Spleen (tissue), 13 donors: Measurements from ENCODE around the gene ATL1. TPM values are rescaled to one million over a fixed set of nuclear protein-coding genes. Genes with fewer than 3 reads are reported as not detected.

ENCODE experiments used
- DNase-seq: peaks from one replicate; pipeline ENCODE4 v3.0.0-alpha.2; 2020
- H3K27ac ChIP-seq, 8 donors: fragments of 200-600 bp; sonication (generic) in 7 of 8; 1 replicate in 4 of 8; 2 replicates in 4 of 8; pipeline versions ENCODE4 v1.5.0 to v1.8.0; 2016 to 2021; ENCODE audit warnings: inconsistent platforms in 4 of 8, mild to moderate bottlenecking in 4 of 8, moderate library complexity in 1 of 8
- H3K27me3 ChIP-seq, 7 donors: fragments of 200-600 bp; sonication (generic) in 6 of 7; replicated peaks in 1 of 7; 1 replicate in 4 of 7; 2 replicates in 3 of 7; pipeline versions ENCODE4 v1.5.0 to v1.8.0; 2016 to 2021; ENCODE audit warnings: inconsistent platforms in 3 of 7, mild to moderate bottlenecking in 1 of 7
- H3K36me3 ChIP-seq, 6 donors: fragments of 200-600 bp; sonication (generic) in 5 of 6; 1 replicate in 4 of 6; 2 replicates in 2 of 6; pipeline versions ENCODE4 v1.5.0 to v1.8.0; 2016 to 2021; ENCODE audit warnings: inconsistent platforms in 2 of 6
- H3K4me1 ChIP-seq, 6 donors: fragments of 200-600 bp; sonication (generic) in 5 of 6; 1 replicate in 3 of 6; 2 replicates in 3 of 6; pipeline versions ENCODE4 v1.5.0 to v1.8.0; 2016 to 2021; ENCODE audit warnings: inconsistent platforms in 3 of 6
- H3K4me3 ChIP-seq, 8 donors: fragments of 200-600 bp; sonication (generic) in 7 of 8; 1 replicate in 4 of 8; 2 replicates in 4 of 8; pipeline versions ENCODE4 v1.5.0 to v1.8.0; 2016 to 2021; ENCODE audit warnings: inconsistent platforms in 4 of 8, mild to moderate bottlenecking in 4 of 8, moderate library complexity in 2 of 8
- H3K9me3 ChIP-seq, 8 donors: fragments of 200-600 bp; sonication (generic) in 7 of 8; 1 replicate in 4 of 8; 2 replicates in 4 of 8; pipeline versions ENCODE4 v1.5.0 to v1.8.0; 2016 to 2021; ENCODE audit warnings: inconsistent platforms in 4 of 8
- POLR2A ChIP-seq, 3 donors: fragments of 450-650 bp; IDR thresholded peaks; one replicate each; pipeline ENCODE4 v1.5.1; 2017; ENCODE audit warnings: antibody characterized with exemption in 3 of 3, mild to moderate bottlenecking in 1 of 3
- POLR2AphosphoS5 ChIP-seq, 3 donors: sonication (generic); formaldehyde crosslinking; IDR thresholded peaks; one replicate each; pipeline ENCODE4 v1.5.1; 2017; ENCODE audit warnings: antibody characterized with exemption in 3 of 3
- WGBS, 5 donors: extraction: QIAGEN DNeasy Blood & Tissue Kit in 3 of 5; methylation state at CpG; one replicate each; pipeline versions ENCODE4 v1.1.5 to v1.1.7; 2013 to 2018; 5-methylcytosine and 5-hydroxymethylcytosine counted together
- intact Hi-C: fragments of 100-400 bp; cut with DNase I; formaldehyde crosslinking; loops from one replicate; pipeline ENCODE4 v1.15.0; 2023; ENCODE audit warnings: low total_unique reads
- long read RNA-seq, 2 donors: transcript quantifications; one replicate each; lab custom pipeline, GENCODE V29; 2026
- polyA plus RNA-seq, 3 donors: library from polyadenylated mRNA; stranded (reverse); fragments of 200-250 nt; gene quantifications; one replicate each; pipeline ENCODE4 v1.2.1, GENCODE V29; 2013
- total RNA-seq, 7 donors: library from RNA; depleted of rRNA in 3 of 7; stranded (reverse); fragments of >200 nt in 3 of 7; fragmentation: NEBNext Ultra II Directional in 4 of 7; extraction: Animal tissue kit (Norgen Biotek cat#: 25700) in 4 of 7; gene quantifications; one replicate each; pipeline versions ENCODE4 v1.1.0 to v1.2.1, GENCODE V29; 2016 to 2021
- TF ChIP-seq, protein P1 (sequence below), 11 experiments: fragments of 200-600 bp in 7 of 11; fragments of 450-650 bp in 4 of 11; sonication (generic) in 4 of 11; IDR thresholded peaks in 8 of 11; conservative IDR thresholded peaks in 3 of 11; 1 replicate in 7 of 11; 2 replicates in 4 of 11; pipeline versions ENCODE4 v1.4.0 to v1.8.0; 2016 to 2021; ENCODE audit warnings: antibody characterized with exemption in 11 of 11, inconsistent platforms in 4 of 11, mild to moderate bottlenecking in 1 of 11
- donor health status: healthy with polysubstance abuse.
- donor health status: DM: no; HTN: no; CAD: no; lungs with moderate emphysema.
- donor health status: DM: no; HTN: no; CAD: no.
- donor health status: Bipolar disorder and iron deficiency.
- donor health status: healthy.
- donor health status: DM: no; HTN: no; CAD: no.
- donor health status: DM: yes; HTN: yes; CAD: no.

ATL1 gene
- total RNA-seq: 1 to 10 TPM; 1.0 to 3.2 (median 1.7) TPM
- polyA plus RNA-seq: 1 to 10 TPM in 2 of 3 donors, under 1 TPM in 1; 0.91 to 1.4 (median 1.3) TPM
- long read RNA-seq, donor 1, partial matches to known transcripts: 0 of 1 reads
- long read RNA-seq, donor 1, other reads (novel, unspliced or antisense): 0 of 1 reads
- long read RNA-seq, donor 2: 0 reads

DNA sequence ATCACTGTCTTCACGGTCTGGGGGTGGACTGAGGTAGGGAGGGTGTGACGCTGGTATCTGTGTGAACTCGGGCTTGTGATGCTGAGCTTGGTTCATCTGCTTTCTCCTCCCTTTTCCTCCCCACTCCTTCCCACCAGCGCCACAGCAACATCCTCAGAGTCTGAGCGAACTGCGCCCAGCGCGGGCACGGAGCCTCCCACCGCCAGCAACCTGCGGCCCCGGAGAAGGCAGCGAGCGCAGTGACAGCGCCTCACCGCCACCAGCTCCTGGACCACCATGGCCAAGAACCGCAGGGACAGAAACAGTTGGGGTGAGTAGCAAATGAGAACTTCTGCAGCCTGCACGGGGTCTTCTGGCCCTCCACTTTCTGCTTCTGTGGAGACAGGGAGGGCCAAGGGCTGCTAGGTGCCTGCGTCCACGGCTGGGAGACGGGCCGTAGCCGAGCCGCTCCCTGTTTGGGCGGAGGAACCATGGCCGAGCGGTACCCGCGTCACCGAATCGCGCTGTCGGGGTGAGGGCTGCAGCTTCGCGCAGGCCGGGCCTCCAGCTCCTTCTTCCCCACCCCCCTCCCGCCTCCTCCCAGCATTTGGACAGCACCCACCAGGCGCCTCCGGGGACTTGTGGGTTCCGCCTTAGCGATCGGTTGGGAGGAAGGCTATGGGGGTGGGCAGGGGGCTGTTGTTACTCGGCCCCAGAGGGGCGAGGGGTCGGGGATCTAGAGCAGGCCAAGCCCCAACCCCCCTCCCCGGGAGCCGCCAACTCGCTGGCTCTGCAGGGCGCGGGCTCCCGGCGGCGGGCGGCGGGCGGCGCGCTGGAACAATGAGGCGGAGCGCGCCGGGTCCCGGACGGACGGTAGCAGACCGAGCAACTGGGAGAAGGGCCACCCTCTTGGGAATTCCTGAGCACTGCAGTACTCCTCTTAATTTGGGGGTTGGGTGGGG, at the start of gene ATL1:
TSS of gene ATL1 (plus strand) at position 156 of the 941 bp plus-strand sequence. CDS start at position 277, 121 bp downstream.
- intact Hi-C loops: no loop called here
- TF ChIP-seq POLR2A (IDR thresholded peaks at IDR 0.05) (no peak), POLR2AphosphoS5 (IDR thresholded peaks at IDR 0.05) (peak in 2 of 3 donors; percentile 51 to 55)
- TF ChIP-seq, protein P1, sequence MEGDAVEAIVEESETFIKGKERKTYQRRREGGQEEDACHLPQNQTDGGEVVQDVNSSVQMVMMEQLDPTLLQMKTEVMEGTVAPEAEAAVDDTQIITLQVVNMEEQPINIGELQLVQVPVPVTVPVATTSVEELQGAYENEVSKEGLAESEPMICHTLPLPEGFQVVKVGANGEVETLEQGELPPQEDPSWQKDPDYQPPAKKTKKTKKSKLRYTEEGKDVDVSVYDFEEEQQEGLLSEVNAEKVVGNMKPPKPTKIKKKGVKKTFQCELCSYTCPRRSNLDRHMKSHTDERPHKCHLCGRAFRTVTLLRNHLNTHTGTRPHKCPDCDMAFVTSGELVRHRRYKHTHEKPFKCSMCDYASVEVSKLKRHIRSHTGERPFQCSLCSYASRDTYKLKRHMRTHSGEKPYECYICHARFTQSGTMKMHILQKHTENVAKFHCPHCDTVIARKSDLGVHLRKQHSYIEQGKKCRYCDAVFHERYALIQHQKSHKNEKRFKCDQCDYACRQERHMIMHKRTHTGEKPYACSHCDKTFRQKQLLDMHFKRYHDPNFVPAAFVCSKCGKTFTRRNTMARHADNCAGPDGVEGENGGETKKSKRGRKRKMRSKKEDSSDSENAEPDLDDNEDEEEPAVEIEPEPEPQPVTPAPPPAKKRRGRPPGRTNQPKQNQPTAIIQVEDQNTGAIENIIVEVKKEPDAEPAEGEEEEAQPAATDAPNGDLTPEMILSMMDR (IDR thresholded peaks at IDR 0.05 in 8 of 11, conservative IDR thresholded peaks at IDR 0.05 in 3 of 11): no peak
- peak within 1 kb of the TSS; percentile 39 to 87 (median 68) for H3K4me3 ChIP-seq
- H3K27me3 ChIP-seq: peaks cover 0 to 40% (median 16%) of the 10 kb centered on the region in 7 donors
- H3K27ac ChIP-seq: peak within 1 kb of the TSS in 7 of 8 donors; percentile 26 to 76 (median 71)
- 0 to 1% (median 1%) methylated on average over 51 to 66 of the region's 66 CpGs for WGBS, 5 donors
- DNase-seq: peak; percentile 86
- no peaks in the 10 kb centered on the region for H3K36me3 ChIP-seq
- H3K9me3 ChIP-seq: no peaks in the 10 kb centered on the region
- H3K4me1 ChIP-seq: peaks cover 9 to 25% (median 18%) of the 10 kb centered on the region in 6 donors

DNA sequence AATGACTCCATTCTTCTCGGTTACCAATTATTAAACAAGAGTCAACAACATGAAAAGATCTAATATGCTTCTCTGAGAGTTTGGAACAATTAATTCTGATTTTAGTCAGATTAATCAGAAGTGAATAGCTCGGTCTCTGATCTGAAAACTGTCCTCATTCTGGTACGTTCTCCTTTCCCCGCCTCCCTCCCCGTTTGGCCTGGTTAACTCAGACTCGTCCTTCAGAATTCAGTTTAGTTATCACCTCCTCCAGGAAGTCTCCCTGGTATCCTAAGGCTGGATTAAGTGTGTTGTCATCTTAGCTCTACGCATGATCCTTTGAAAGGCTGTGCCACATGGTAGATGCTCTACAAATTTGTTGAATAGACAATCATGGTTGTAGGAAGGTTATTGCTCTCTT, 49.8 kb upstream of the ATL1 start:
- TF ChIP-seq POLR2A (IDR thresholded peaks at IDR 0.05) (no peak), POLR2AphosphoS5 (IDR thresholded peaks at IDR 0.05) (no peak)
- TF ChIP-seq, protein P1 (IDR thresholded peaks at IDR 0.05 in 8 of 11, conservative IDR thresholded peaks at IDR 0.05 in 3 of 11): no peak
- H3K4me1 ChIP-seq: peaks cover 0 to 6% (median 0%) of the 10 kb centered on the region in 6 donors
- DNase-seq: no peak
- WGBS, 5 donors: 93 to 95% (median 95%) methylated on average over 7 of the region's 7 CpGs
- peaks cover 0 to 8% (median 0%) of the 10 kb centered on the region in 6 donors for H3K36me3 ChIP-seq
- H3K9me3 ChIP-seq: no peaks in the 10 kb centered on the region
- H3K27me3 ChIP-seq: no peaks in the 10 kb centered on the region
- H3K27ac ChIP-seq: no peak overlapping the region
- intact Hi-C loops: no loop called here
- H3K4me3 ChIP-seq: no peak overlapping the region

DNA sequence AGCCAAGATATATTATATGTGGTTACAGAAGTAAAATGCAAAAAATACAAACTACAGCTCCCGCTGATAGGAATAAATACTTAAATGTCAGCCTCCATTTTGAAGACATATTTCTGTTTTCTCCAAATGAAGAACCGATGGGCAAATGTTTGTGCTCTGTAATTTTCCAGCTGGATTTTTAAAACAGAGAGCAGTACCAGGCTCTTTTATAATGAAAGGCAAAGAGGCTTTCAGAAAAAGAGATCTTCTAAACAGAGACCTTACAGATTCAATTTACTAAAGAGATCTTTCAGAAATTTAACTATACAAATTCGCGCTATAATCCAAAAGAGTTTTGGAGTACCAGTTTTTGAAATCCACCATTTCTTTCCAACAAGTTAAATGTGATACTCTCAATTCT, 47.5 kb upstream of the ATL1 start:
- Histone ChIP-seq H3K9me3 (no peaks in the 10 kb centered on the region), H3K4me3 (no peak overlapping the region), H3K27ac (no peak overlapping the region), H3K27me3 (no peaks in the 10 kb centered on the region), H3K36me3 (peaks cover 0 to 15% (median 0%) of the 10 kb centered on the region in 6 donors), H3K4me1 (peaks cover 0 to 20% (median 0%) of the 10 kb centered on the region in 6 donors)
- TF ChIP-seq POLR2A (IDR thresholded peaks at IDR 0.05) (no peak), POLR2AphosphoS5 (IDR thresholded peaks at IDR 0.05) (no peak)
- TF ChIP-seq, protein P1 (IDR thresholded peaks at IDR 0.05 in 8 of 11, conservative IDR thresholded peaks at IDR 0.05 in 3 of 11): no peak
- 96 to 98% (median 97%) methylated on average over 4 of the region's 4 CpGs for WGBS, 5 donors
- intact Hi-C loops: no loop called here
- no peak for DNase-seq

DNA sequence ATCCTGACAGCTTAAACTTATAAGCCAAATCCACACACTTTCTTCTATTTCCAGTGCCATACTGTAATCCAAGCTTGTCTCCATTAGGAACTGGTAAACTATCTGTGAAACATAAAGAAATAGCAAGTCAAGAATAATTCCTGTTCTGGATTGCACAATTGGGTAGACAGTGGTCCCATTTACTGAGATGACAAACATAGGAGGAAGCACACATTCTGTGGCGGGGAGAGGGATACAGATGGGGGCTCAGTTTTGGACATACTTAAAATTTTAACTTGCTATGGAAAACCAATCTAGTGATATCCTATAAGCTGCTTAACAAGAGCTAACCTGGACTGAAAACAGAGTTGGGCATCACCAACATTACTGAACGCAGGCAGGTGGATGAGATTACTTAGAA, 43.9 kb upstream of the ATL1 start:
- intact Hi-C loops: no loop called here
- Histone ChIP-seq H3K27ac (no peak overlapping the region), H3K4me3 (no peak overlapping the region), H3K4me1 (peaks cover 0 to 38% (median 4%) of the 10 kb centered on the region in 6 donors), H3K9me3 (no peaks in the 10 kb centered on the region), H3K27me3 (no peaks in the 10 kb centered on the region), H3K36me3 (peaks cover 0 to 27% (median 0%) of the 10 kb centered on the region in 6 donors)
- TF ChIP-seq POLR2A (IDR thresholded peaks at IDR 0.05) (no peak), POLR2AphosphoS5 (IDR thresholded peaks at IDR 0.05) (no peak)
- TF ChIP-seq, protein P1 (IDR thresholded peaks at IDR 0.05 in 8 of 11, conservative IDR thresholded peaks at IDR 0.05 in 3 of 11): no peak
- 75 to 97% (median 85%) methylated on average over 2 of the region's 2 CpGs for WGBS, 5 donors
- DNase-seq: no peak
